AG04450 (cell line): ENCODE data around the gene KCNJ6. TPM values are rescaled to one million over a fixed set of nuclear protein-coding genes. Genes with fewer than 3 reads are reported as not detected.
"Not testable (repeated sequence)": the region's sequence is repeated elsewhere in the genome, so short reads cannot be mapped to it uniquely, and the experiment has no call there.

Experiments used
- CTCF ChIA-PET: fragments of 300-600, 350-600 bp; formaldehyde crosslinking; extraction: SDS; loops from one replicate; lab custom pipeline; 2022; ENCODE audit warnings: antibody characterized with exemption, inconsistent platforms; lab: Charles Lee
- POLR2A ChIA-PET: fragments of 350-600 bp; formaldehyde crosslinking; extraction: SDS; loops from one replicate; lab custom pipeline; 2021; ENCODE audit warnings: antibody characterized with exemption, inconsistent platforms; lab: Yijun Ruan, JAX
- DNase-seq: peaks from one replicate; pipeline ENCODE4 v3.0.0-alpha.2; 2011; ENCODE audit warnings: low read depth, low spot score
- H3K27ac ChIP-seq: one replicate; pipeline ENCODE4 v1.5.1; 2012; ENCODE audit warnings: low read depth, low read length, control low read depth
- H3K27me3 ChIP-seq: one replicate; pipeline ENCODE4 v1.6.0; 2012; ENCODE audit warnings: low read length; ENCODE audit not compliant: control insufficient read depth, insufficient read depth
- H3K4me3 ChIP-seq: 2 replicates; pipeline ENCODE4 v1.5.1; 2011; ENCODE audit warnings: mild to moderate bottlenecking, low read depth, low read length, control low read depth
- H3K9me3 ChIP-seq: 2 replicates; pipeline ENCODE4 v1.5.1; 2012; ENCODE audit warnings: low read length; ENCODE audit not compliant: control insufficient read depth, insufficient read depth
- polyA plus RNA-seq: library from polyadenylated mRNA; depleted of rRNA; stranded (reverse); fragments of >200 nt; gene quantifications from 2 replicates; pipeline ENCODE4 v1.2.3, GENCODE V29; 2011
- TF ChIP-seq, protein P1 (sequence below): IDR thresholded peaks from 2 replicates; pipeline ENCODE4 v1.5.1; 2011; ENCODE audit warnings: low read depth, low read length, control low read depth, inconsistent platforms

Gene KCNJ6
- polyA plus RNA-seq, 1 experiment: 0.02 TPM

DNA sequence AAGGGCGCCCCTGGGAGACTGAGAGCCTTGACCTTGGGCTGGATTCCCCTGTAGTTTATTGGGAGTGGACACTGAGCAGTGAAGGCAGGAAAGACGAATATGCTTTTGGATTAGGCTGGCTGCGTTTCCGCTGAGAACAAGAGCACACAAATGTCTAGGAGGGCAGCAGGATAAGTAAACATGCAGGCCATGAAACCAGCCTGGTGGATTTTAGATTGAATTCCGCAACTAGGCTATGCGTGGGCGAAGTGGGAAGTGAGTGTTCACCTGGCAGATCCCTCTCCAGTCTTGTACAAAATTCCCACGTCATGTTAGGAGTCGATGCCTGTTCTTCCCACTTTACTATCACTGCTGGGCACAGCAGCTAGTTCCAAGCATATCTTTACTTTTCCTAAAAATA is 21.4 kb upstream of the KCNJ6 start:
- H3K27me3 ChIP-seq: no peaks in the 10 kb centered on the region
- DNase-seq: no peak
- ChIA-PET POLR2A (no interaction called here), CTCF (no interaction called here)
- TF ChIP-seq, protein P1, sequence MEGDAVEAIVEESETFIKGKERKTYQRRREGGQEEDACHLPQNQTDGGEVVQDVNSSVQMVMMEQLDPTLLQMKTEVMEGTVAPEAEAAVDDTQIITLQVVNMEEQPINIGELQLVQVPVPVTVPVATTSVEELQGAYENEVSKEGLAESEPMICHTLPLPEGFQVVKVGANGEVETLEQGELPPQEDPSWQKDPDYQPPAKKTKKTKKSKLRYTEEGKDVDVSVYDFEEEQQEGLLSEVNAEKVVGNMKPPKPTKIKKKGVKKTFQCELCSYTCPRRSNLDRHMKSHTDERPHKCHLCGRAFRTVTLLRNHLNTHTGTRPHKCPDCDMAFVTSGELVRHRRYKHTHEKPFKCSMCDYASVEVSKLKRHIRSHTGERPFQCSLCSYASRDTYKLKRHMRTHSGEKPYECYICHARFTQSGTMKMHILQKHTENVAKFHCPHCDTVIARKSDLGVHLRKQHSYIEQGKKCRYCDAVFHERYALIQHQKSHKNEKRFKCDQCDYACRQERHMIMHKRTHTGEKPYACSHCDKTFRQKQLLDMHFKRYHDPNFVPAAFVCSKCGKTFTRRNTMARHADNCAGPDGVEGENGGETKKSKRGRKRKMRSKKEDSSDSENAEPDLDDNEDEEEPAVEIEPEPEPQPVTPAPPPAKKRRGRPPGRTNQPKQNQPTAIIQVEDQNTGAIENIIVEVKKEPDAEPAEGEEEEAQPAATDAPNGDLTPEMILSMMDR: no peak
- H3K4me3 ChIP-seq: no peak overlapping the region
- H3K27ac ChIP-seq: no peak overlapping the region
- no peaks in the 10 kb centered on the region for H3K9me3 ChIP-seq

- TF ChIP-seq, protein P1: no peak
- Histone ChIP-seq H3K9me3 (no peaks in the 10 kb centered on the region), H3K27ac (no peak overlapping the region), H3K4me3 (no peak overlapping the region), H3K27me3 (no peaks in the 10 kb centered on the region)
- POLR2A ChIA-PET: no interaction called here
- DNase-seq: no peak
- CTCF ChIA-PET: no interaction called here
Observed at GRCh38 chr21:37936010-37936785, 19.9 kb upstream of the KCNJ6 start.

DNA sequence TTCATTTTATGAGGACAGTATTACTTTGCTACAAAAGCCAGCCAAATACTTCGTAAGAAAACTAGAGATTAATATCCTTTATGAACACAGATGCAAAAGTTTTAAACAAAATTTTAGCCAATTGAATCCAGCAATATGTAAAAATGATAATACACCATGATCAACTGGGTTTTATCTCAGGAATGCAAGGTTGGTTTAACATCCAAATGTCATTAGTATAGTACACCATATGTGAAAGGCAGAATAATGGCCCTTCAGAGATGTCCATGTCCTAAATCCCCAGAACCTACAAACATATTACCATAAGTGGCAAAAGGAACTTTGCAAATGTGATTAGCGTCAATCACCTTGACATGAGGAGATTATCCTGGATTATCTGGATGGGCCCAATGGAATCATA is 16.7 kb upstream of the KCNJ6 start:
- ChIA-PET CTCF (interaction anchor here (1.6 kb wide), 1 partner anchor 258 kb away, joined by 4 read pairs; no protein-coding TSS in a partner anchor), POLR2A (no interaction called here)
- no peak overlapping the region for H3K27ac ChIP-seq
- H3K27me3 ChIP-seq: no peaks in the 10 kb centered on the region
- no peak for DNase-seq
- no peaks in the 10 kb centered on the region for H3K9me3 ChIP-seq
- H3K4me3 ChIP-seq: no peak overlapping the region
- TF ChIP-seq, protein P1: no peak

GRCh38 chr21:37927711-37928110 is 11.5 kb upstream of the KCNJ6 start:
- ChIA-PET POLR2A (no interaction called here), CTCF (no interaction called here)
- Histone ChIP-seq H3K27me3 (peaks cover 2% of the 10 kb centered on the region), H3K9me3 (no peaks in the 10 kb centered on the region), H3K4me3 (no peak overlapping the region), H3K27ac (no peak overlapping the region)
- DNase-seq: no peak
- TF ChIP-seq, protein P1: no peak

DNA sequence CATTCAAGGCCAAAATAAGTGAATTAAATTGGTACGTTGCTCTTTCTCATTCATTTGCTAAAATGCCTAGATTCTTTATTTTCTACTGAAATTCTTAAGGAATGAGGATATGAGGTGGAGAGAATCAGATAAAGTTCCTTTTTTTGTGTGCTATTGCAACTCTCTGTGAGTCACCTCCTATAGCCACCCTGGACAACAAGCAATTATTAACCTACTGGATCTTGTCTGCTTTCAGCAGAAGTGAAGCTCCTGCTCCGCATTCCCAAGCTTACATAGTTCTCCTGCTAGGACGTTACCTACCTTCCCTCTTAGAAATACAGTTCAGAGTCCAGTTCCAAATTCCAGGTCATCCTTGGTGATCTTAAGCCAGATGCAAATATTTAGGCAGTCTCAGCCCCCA is 4.8 kb upstream of the KCNJ6 start:
- TF ChIP-seq, protein P1: no peak
- Histone ChIP-seq H3K27ac (no peak overlapping the region), H3K4me3 (no peak overlapping the region), H3K9me3 (no peaks in the 10 kb centered on the region; the same call in 1 of the 2 replicates), H3K27me3 (peaks cover 16% of the 10 kb centered on the region)
- POLR2A ChIA-PET: no interaction called here
- CTCF ChIA-PET: interaction anchor here (1.1 to 5.2 kb wide), 3 partner anchors 206 to 220 kb away, joined by 3 to 36 read pairs (median 3); no protein-coding TSS in a partner anchor
- no peak for DNase-seq

- H3K27ac ChIP-seq, DNase-seq, POLR2A ChIA-PET, H3K4me3 ChIP-seq, H3K9me3 ChIP-seq: not testable (repeated sequence)
- H3K27me3 ChIP-seq: peaks cover 24% of the 10 kb centered on the region
- CTCF ChIA-PET: interaction anchor here (0.7 to 5.2 kb wide), 3 partner anchors 207 to 220 kb away, joined by 3 to 36 read pairs (median 4); no protein-coding TSS in a partner anchor
Observed at GRCh38 chr21:37920302-37920701, 4.0 kb upstream of the KCNJ6 start.
